DMS79 (cell line): ENCODE measurements around the gene KCNT1.

Source experiments
- DNase-seq: peaks from one replicate; lab custom pipeline; 2025; lab: John Stamatoyannopoulos, UW

Gene KCNT1

DNA sequence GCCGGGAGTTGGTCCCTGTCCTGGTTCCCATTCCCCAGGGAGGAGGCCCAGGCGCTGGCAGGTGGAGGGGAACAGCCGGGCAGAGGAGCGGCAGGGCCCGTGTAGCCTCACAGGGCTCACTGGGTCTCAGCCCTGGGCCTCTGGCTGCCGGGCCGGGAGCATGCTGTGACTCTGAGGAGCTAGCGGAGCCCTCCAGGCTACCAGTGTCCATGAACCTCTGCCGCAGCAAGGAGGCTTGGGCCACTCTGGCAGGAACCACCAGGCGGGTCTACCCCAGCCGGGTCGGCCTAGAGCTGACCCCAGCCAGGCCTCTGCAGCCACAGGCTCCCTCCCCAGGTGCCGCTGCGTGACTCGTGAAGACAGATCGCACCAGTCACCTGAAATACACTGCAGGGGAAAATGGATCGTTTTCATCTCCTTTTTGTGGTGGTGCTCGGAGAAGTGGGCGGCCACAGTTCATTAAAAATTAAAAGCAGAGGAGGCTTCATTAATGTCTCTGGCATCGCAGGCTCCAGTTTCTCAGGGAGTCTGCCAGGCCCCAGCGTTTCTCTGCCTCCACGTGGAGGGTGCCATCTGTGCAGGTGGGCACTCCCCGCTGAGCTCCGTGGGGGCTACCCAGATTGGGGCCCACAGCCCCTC, 43.8 kb downstream of the KCNT1 start:
- DNase-seq: no peak

DNA sequence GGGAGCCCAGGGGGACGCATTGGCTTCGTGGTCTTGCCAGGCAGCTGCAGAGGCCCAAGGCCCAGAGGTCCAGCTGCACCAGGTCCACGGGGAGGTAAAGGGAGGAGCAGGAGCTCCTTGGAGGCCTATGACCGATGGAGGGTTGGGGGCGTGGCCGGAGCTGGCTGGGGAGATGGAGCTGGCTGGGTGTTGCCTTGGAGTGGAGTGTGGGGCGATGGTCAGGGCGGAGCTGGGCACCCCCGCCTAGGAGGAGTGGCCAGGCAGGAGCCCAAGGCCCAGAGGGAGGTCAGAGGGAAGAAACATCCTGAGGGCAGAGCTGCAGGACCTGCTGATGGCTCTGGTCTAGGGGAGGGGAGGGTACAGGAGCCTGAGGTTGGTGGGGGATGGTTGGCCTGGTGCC, 44.6 kb downstream of the KCNT1 start:
- no peak for DNase-seq

DNA sequence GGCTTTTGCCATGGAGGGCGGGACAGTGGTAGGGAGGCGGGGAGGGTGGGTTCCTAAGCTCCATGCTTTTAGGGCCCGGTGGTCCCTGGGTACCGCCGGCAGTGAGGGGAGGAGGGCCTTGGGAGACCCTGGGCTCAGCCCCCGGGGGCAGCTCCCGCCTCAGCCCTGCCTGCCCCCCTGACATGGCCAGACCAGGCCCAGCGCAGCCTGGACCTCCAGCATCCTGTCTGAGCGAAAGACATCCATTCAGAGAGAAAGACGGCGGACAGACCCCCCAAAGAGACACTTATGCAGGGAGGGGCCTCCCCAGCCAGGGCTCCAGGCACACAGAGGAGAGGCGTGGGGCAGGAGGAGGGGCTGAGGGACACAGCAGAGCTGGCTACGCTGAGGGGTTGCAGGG, 45.3 kb downstream of the KCNT1 start:
- DNase-seq: no peak

GRCh38 chr9:135748676-135749075, 46.7 kb downstream of the KCNT1 start:
- DNase-seq: no peak

GRCh38 chr9:135749171-135750045, 47.4 kb downstream of the KCNT1 start:
- no peak for DNase-seq

- no peak for DNase-seq
These were observed 48.8 kb downstream of the KCNT1 start for GRCh38 chr9:135750786-135751185.

- DNase-seq: no peak
These were observed 49.5 kb downstream of the KCNT1 start for GRCh38 chr9:135751501-135751900.

- DNase-seq: no peak
These were observed 50.6 kb downstream of the KCNT1 start for GRCh38 chr9:135752281-135753204.

DNA sequence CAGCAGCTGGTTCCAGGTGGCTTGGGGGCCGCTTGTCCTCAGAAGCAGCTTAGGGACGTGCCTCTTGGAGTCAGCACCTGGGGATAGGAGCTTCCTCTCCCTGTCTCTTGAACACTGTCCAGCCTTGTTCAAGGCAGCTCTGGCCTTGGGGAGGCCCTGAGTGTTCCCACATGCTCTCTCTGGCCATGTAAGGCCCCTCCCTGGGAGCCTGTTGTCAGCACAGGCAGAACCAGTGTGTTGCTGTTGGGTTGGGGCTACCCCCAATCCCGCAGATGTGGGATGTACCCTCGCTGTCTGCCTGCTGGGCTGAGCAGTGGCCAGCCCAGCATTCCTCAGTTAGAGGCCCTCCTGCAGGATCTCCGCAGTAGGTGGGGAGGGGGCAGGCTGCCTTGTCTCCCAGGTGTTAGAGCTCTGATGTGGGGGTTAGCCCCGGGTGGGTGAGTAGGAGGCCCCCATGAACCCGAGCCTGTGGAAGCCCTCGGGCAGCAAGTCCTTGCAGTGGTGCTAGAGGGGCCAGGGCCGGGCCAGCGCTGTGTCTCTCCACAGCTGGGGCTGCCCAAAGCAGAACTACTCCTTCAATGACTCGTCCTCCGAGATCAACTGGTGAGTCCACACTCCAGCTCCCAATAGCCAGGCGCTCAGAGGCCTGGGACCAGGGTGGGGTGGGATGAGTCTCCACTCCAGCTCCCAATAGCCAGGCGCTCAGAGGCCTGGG, 51.6 kb downstream of the KCNT1 start:
- DNase-seq: no peak

DNA sequence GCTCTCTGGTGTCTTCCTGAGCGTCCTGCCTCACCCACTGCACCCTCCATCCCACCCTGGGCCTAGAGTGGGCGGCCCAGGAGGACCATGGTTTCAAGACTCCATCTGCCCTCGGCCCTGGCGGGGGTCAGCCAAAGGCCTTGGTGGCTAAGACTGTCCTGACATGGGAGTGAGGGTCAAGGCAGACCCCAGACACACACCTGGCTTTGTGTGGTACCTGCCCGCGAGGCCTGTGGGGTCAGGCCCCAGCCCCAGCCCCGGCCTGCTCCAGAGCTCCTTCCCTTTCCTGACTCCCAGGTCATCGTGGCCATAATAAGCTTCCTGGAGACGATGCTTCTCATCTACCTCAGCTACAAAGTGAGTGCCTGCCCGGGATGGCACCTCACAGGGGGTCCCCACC, 54.6 kb downstream of the KCNT1 start:
- no peak for DNase-seq

DNA sequence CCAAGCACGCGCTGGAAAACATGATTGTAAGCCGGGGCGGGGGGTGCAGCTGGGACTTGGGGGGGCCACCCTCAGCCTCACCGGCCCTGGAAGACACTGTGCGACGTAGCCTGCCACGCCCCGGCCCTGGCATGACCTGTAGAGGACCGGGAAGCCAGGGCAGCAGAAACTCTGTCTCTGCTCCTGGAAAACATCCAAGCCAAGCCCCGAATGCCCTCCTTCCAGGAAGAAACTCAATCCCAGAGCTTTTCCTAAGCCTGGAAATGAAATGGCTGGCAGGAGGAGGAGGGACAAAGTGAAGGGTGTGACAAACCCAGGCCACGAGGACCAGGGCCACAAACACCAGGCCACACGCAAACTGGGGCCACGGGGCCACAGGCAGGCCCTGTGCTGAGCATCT, 55.4 kb downstream of the KCNT1 start:
- DNase-seq: no peak

DNA sequence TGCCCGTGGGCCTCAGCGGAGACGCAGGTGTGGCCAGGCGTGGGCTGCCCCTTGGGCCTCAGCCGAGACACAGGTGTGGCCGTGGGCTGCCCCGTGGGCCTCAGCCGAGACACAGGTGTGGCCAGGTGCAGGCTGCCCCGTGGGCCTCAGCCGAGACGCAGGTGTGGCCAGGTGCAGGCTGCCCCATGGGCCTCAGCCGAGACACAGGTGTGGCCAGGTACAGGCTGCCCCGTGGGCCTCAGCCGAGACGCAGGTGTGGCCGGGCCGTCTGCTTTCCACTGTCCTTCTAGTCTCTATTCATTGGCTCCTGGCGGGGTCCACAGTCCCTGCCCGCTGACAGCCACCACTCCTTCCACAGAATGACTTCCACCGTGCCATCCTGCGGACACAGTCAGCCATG, 56.1 kb downstream of the KCNT1 start:
- DNase-seq: no peak

DNA sequence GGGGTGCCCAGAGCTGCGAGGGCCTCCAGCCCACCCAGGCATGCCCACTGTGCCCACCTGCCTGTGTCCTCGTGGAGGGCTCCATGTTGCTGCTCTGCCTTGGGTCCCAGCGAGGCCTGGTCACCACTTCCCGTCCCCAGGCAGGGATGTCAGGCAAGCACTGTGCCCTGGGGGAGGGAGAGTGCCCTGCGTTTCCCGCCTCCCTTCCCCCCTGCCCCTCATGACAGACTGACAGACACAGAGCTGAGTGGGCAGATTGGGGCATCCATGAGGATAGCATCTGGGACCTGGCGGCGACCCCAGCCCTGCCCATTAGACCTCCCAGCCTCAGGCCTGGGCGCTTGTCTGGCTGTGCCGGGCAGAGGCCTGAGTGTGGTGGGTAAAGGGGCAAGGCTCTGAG, 56.9 kb downstream of the KCNT1 start:
- no peak for DNase-seq

DNA sequence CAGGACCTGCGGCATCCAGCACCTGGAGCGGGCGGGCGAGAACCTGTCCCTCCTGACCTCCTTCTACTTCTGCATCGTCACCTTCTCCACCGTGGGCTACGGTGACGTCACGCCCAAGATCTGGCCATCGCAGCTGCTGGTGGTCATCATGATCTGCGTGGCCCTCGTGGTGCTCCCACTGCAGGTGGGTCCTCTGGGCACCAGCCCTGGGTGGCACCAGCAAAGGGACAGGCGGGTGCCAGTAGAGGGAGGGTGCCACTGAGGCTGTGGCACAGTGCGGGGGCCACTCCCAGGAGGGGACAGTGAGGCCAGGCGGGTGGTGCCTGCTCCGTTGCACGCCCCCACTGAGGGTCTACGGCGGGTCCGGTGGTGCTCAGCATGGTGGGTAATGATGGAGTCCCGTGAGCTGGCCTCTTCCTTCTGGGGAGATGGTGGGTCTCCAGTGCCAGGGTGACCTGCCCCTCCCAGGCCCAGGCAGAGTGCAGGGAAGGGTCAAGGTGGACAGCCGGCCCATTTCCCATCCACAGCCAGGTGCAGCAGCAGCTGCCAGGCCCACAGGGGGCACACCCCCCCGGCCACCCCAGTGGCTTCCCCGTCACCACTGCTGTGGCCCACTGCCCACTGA, 57.8 kb downstream of the KCNT1 start:
- DNase-seq: no peak

DNA sequence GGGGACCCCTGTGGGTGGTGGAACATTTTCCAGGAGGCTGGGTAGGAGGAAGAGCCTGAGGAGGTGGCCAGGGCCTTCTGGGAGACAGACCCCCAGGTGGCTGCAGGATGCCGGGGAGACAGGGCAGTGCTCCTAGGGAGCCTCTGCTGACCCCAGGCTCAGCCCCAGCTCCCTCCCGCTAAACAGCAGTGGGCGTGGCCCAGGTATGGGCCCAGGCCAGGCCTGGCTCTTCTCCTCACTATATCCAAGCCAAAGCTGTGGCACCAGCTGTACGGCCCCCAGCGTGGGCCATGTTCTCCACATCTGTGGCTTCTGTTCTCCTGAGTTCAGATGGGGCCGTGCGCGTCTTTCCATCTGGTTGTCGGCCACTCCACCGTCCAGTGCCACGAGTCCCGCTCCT, 58.5 kb downstream of the KCNT1 start:
- DNase-seq: no peak

GRCh38 chr9:135761150-135761844, 59.3 kb downstream of the KCNT1 start:
- DNase-seq: no peak

GRCh38 chr9:135761845-135762168, 59.8 kb downstream of the KCNT1 start:
- no peak for DNase-seq

- no peak for DNase-seq
These were observed 60.9 kb downstream of the KCNT1 start for GRCh38 chr9:135762921-135763320.

GRCh38 chr9:135763716-135764446, 61.9 kb downstream of the KCNT1 start:
- DNase-seq: no peak

DNA sequence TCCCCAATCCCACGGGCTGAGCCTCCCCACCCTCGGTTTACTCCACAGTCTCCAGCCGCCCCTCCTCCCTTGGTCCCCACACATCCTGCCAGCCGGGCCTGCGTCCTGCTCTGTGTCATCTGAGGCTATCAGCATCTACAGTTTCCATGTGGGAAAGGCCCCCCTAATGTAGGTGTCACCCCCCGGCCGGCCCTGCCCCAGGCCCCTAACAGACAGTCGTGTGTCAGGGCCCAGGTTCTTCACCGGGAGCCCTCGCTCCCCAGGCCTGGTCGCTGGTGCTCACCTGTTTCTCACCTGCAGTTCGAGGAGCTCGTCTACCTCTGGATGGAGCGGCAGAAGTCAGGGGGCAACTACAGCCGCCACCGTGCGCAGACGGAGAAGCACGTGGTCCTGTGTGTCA, 62.7 kb downstream of the KCNT1 start:
- no peak for DNase-seq
